ENCODE data around the gene MC4R.

GRCh38 chr18:60339018-60339417 is 33.6 kb downstream of the MC4R start:
- no peak for TF ChIP-seq MAX (IDR thresholded peaks at IDR 0.05)
- TF ChIP-seq CTCF (IDR thresholded peaks at IDR 0.05 in 2 of 3, conservative IDR thresholded peaks at IDR 0.05 in 1 of 3; ENCODE audit: borderline replicate concordance in 1 of 3, insufficient read depth in 1 of 3, low read depth in 2 of 3, low read length in 2 of 3) = no peak
- TF ChIP-seq POLR2A (IDR thresholded peaks at IDR 0.05; ENCODE audit: borderline replicate concordance, extremely low read depth, insufficient read depth, insufficient read length) = no peak
- no peak for TF ChIP-seq TCF7L2 (IDR thresholded peaks at IDR 0.05; ENCODE audit: borderline replicate concordance, extremely low read depth, insufficient read depth, insufficient read length)
- TF ChIP-seq YY1 (IDR thresholded peaks at IDR 0.05; ENCODE audit: extremely low read depth, insufficient replicate concordance, low read depth, low read length) = no peak
- TF ChIP-seq SIN3A (IDR thresholded peaks at IDR 0.05; ENCODE audit: low read depth) = no peak
- TF ChIP-seq EZH2phosphoT487 (IDR thresholded peaks at IDR 0.05; ENCODE audit: borderline replicate concordance) = no peak
- TF ChIP-seq REST (IDR thresholded peaks at IDR 0.05; ENCODE audit: low read depth) = no peak
- no peak for TF ChIP-seq RAD21 (IDR thresholded peaks at IDR 0.05; ENCODE audit: low read depth)
- no peak for TF ChIP-seq EZH2 (IDR thresholded peaks at IDR 0.05)
- no peak for TF ChIP-seq POLR2AphosphoS5 (IDR thresholded peaks at IDR 0.05; ENCODE audit: low read depth, low read length)
- no peak for TF ChIP-seq FOSL1 (IDR thresholded peaks at IDR 0.05; ENCODE audit: low read depth)
- no peak for TF ChIP-seq CBX3 (IDR thresholded peaks at IDR 0.05; ENCODE audit: low read depth)

Data from HCT116 (cell line).